Measurements from ENCODE around the gene PCBP3.

The PCBP3 gene

DNA sequence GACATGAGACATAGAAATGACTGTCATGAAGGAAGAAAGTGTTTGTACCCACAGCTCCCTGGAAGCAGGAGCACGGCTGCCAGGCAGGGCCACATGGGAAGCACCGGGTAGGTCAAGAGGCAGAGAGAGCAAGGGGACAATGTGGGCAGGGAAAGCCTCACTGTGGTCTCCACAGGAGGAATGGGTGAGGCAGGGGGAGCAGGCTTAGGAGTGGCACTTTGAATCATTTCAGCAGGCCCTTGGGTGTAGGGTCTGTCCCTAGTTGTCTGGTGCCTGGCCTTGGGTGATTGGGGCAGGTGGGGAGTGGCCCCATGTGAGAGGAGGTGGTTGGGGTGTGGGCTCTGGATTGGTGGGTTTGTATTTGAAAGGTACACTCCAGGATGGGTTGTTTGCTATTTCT lies 83.9 kb downstream of the PCBP3 start:
- DNase-seq: no peak

GRCh38 chr21:45735259-45736000 lies 91.9 kb downstream of the PCBP3 start:
- no peak for DNase-seq

DNA sequence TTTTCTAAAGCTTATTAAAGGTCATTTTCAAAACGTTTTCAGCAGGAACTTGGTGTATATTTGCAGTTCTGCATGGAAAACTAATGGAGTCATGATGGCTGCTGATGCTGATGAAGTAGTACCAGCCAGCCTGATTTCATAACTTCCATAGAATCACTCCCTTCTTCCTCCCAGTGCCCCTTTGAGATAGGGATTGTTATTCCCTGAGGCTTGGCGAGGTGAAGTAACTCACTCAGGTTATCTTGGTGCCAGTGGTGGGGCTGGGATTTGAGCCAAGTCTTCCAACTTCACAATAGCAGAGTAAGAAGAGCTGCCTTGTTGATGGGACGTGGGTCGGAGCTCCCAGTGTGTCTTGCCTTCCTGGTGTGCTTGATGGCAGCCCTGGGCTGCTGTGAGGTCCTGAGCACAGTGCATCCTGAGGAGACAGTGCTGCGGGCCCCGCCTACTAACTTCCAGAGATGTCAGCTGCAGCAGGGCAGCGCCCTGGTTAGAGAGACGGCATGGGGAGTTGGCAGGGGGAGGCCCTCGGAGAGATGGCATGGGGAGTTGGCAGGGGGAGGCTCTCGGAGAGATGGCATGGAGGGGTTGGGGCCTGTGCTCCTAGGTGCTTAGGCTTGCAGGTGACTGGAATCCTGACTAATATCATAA lies 92.6 kb downstream of the PCBP3 start:
- no peak for DNase-seq

DNA sequence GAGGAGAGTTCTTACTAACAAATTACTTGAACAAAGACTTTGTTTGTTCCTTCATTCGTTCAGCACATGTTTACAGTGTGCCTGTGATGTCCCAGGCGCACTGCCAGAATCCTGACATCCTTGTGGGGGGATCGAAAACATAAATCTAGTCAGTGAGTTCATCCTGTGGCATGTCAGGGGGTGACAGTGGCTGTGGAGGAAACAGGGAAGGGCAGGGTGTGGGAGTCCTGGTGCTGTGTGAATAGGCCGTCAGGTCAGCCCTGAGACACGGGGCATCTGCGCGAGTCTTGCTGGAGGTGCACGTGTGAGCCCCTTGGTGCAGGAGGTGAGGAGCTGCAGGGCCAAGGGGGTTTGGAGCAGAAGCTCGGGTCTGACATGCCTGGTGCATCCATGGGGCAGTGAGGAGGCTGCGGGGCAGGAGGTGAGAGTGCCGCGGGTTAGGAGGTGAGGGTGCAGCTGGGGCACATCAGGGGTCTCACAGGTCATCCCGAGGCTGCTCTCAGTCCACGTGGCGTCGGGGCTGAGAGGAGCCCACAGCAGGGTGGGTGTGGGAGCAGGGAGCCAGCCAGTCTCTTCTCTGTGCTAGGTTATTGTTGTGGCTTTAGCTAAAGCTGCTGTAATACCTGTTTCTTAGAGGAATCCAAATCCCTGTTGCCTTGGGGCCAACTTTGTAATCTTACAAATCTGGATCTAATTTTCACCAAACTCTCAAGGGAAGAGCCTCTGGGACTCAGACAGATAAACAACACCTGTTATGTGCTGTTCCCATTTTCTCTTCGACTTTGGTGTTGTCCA lies 93.4 kb downstream of the PCBP3 start:
- no peak for DNase-seq

DNA sequence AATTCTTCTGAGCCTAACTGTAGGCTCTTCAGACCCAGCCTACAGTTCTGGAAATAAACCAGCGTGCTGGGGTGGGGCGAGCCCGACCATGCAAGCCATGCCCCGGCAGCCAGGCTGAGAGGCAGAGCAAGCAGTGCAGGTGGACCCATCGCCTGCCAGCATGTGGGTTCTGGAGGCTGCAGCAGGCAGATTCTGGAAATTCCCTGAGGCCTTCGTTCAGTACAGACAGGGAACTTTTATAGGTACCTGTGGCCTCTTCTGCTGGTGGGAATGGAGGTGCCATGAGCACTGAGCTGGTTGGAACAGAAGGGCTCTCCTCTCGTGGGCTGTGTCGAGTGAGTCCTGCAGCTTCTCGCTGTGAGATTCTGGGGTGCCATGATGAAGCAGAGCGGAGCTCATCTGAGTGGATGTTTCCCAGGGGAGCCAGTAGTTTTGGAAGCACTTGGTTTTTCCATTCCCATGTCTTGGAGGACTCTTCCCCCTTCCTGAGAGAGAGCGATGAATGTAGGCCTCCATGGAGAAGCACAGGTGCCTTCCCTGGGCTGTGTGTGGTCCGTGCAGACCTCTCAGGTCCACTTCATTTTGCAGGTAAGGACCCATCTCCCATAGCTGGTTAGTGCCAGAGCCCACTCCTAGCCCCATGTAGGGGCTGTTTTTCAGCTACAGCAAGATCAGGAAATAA lies 94.1 kb downstream of the PCBP3 start:
- no peak for DNase-seq

DNA sequence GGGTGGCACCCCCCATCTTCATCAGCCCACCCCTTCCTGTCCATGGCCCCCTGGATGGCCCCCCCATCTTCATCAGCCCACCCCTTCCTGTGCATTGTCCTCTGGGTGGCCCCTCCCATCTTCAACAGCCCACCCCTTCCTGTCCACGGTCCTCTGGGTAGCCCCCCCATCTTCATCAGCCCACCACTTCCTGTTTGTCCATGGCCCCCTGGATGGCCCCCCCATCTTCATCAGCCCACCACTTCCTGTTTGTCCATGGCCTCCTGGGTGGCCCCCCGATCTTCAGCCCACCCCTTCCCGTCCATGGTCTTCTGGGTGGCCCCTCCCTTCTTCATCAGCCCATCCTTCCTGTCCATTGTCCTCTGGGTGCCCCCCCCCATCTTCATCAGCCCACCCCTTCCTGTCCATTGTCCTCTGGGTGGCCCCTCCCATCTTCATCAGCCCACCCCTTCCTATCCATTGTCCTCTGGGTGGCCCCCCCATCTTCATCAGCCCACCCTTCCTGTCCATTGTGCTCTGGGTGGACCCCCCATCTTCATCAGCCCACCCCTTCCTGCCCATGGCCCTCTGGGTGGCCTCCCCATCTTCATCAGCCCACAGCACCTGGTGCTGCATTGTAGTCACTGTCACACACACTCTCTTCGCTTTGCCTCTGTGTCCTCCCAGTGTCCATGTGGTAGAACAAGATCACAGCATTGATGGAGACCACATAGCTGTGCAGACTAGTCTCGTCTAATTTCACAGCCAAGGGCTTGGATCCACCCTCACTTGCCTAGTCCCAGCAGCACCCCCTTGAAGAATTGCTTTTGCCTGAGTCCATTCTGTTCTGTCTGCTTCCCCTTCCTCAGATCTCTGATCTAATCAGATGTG lies 95.9 kb downstream of the PCBP3 start:
- no peak for DNase-seq

GRCh38 chr21:45740088-45740440 lies 96.5 kb downstream of the PCBP3 start:
- no peak for DNase-seq

DNA sequence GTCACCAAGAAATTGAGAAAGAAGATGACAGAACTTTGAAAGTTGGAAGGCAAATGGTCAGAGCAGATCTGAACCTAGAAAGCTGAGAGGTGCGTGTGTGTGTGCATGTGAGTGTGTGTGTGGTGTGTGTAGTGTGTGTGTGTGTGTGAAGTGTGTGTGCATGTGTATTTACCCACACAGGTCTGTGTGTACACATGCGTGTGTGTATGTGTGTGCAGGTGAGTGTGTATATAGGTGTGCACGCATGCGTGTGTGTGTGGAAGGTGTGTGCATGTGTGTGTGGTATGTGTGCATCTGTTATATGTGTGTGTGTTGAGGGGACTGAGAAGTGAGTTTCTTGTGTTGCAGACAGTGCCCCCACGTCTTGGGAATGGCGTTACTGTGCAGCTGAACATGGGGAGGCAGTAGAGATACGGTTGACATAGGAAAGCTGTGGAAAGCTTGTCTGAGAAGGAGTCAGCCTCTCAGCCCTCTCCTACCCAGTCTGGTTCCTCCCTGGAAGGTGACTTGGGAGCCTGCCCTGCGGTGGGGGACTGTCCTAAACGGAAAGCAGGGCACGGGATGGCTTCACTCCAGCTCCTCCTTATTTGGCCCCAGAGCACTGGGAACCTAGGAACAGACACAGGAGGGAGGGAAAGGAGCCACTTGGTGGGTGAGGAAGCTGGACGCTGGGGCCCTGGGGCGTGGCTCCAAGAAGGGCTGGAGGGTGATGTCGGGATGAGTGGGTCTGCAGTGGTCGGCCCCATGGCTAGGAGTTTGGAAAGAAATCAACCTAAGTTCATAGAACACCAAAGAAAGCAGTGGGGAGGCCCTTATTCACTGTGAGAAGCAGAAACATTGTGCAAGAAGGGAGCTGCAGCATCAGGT lies 97.2 kb downstream of the PCBP3 start:
- no peak for DNase-seq

DNA sequence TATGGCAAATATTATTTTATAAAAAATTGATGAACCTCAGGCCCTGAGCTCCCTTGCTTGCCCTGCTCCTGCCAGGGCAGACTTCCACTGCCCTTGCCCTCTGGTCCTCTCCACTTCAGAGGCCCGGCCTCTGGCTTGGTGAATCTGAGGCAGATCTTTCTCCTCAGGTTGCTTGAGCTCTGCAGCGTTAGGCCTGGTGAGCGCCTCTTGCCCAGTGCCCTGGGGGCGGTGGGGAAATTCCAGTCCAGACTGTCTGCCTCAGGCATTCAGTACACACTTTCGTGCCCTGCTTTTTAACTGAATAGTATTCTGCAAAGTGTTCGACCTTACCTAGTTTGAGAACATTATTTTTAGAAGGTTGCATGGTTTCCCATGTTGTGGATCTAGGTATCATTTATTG lies 98.2 kb downstream of the PCBP3 start:
- DNase-seq: no peak

GRCh38 chr21:45742247-45742646 lies 98.7 kb downstream of the PCBP3 start:
- no peak for DNase-seq

- DNase-seq: no peak
These were observed 101.7 kb downstream of the PCBP3 start for GRCh38 chr21:45745256-45745655.

DNA sequence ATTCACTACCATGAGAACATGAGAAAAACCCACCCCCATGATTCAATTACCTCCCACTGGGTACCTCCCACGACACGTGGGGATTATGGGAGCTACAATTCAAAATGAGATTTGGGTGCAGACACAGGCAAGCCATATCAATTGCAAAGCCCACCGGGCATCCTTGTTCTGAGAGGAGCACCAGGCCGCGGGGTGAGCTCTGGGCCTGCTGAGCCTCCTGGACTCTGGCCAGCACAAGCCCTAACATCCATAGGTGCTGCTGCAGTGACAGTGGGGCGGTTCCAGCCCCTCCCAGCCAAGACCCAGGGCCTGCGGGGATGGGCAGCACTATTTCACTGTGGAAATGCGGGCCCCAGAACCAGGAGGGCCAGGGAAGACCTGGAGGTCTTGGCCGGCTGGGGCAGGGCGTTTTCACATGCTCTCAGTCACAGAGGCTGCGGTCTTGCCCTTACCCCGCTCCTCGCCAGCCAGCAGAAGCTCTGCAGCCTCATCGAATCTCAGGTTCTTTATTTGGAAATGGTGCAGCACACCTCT lies 103.8 kb downstream of the PCBP3 start:
- no peak for DNase-seq

GRCh38 chr21:45747802-45748445 lies 104.4 kb downstream of the PCBP3 start:
- DNase-seq: no peak

GRCh38 chr21:45748593-45748992 lies 105.1 kb downstream of the PCBP3 start:
- no peak for DNase-seq

GRCh38 chr21:45749974-45750373 lies 106.4 kb downstream of the PCBP3 start:
- DNase-seq: no peak

DNA sequence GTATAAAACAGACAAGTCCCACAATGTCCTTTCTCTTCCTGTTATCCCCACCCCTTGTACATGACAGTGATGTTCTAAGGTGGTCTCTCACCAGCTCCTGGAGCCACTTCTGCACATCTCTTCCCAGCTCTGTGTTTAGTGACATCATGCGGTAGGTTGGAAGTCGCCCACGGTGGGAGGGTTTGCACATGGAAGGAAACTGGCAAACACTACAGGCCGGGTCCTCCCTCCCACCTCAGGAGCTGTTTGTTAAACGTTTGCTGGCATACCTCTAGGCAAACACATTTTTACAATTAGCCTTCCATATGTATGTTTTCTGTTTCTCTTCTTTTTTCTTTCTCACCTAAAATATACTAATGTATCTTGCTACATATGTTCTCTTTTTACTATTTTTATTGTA lies 107.4 kb downstream of the PCBP3 start:
- DNase-seq: no peak

DNA sequence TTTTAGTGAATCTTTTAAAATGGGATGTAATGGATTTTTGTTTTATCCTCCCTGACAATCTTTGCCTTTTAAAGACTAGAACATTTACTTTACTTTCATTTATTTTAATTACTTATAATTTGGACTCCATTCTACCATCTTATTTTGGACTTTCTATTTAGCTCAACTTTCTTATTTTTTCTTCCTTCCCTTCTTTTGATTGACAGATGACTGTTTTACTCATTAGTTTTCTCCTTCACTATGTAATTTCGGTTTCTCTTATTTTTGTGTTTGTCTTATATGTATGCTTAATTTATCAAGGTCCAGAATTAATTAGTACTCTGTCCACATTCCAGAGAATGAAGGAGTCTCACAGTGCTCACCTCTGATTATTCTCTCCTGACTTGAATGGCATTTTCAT lies 109.9 kb downstream of the PCBP3 start:
- DNase-seq: no peak

DNA sequence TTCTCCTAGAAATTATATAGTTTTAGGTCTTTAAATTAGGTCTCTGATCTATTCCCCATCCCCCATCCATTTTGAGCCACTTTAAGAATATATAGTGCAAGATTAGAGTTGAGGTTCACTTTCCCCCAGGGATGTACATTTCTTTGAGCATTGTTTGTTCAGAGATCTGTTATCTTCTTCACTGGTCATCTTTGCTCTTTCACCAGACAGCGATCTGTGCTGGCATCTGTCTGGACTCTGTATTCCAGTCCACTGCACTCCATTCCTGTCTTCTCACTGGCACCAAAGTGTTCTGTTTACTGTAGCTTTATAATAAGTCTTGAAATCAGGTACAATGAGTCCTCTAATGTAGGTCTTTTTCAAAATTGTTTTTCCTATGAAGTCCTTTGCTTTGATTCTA lies 112.5 kb downstream of the PCBP3 start:
- DNase-seq: no peak

GRCh38 chr21:45756669-45757068 lies 113.1 kb downstream of the PCBP3 start:
- DNase-seq: no peak

DNA sequence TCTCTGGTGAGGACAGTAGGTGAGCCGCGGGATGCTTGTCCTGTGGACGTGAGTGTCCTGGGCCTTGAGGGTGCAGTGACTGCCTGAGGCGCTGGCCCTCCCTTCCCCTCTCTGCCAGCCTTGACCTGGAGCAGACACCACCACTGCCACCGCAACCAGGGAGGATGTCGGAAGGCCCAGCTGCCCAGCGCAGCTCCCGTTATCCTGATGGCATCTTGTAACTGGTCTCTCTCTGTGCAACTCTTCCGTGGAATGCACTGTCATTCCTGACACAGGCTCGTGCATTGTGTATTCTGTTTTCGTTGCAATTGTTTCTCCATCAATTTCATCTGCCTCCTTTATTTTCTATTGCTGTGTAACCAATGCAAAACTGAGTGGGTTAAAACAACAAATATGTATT lies 118.2 kb downstream of the PCBP3 start:
- no peak for DNase-seq

- DNase-seq: no peak
These were observed 119.5 kb downstream of the PCBP3 start for GRCh38 chr21:45763074-45763473.

Data from NCI-H774 (cell line).